Posterior vena cava (tissue), 2 donors: ENCODE measurements around the gene ADIPOR1. TPM values are rescaled to one million over a fixed set of nuclear protein-coding genes. Genes with fewer than 3 reads are reported as not detected.

Experiments
- DNase-seq: peaks from one replicate; pipeline ENCODE4 v3.0.0-alpha.2; 2020; ENCODE audit warnings: low spot score
- intact Hi-C, 2 donors: fragments of 100-400 bp; cut with DNase I; formaldehyde crosslinking; loops; one replicate each; pipeline versions ENCODE4 v1.14.1 to v1.14.2; 2022 to 2023
- total RNA-seq, 2 donors: library from RNA; stranded (reverse); fragmentation: NEBNext Ultra II Directional; extraction: Animal tissue kit (Norgen Biotek cat#: 25700); gene quantifications; one replicate each; pipeline ENCODE4 v1.2.1, GENCODE V29; 2021
- donor health status: DM: yes; HTN: yes; CAD: no.
- donor health status: DM: yes; HTN: yes; CAD: no.

The ADIPOR1 gene
- total RNA-seq, 2 donors from 2014 or later: 53.4 to 62.5 TPM

DNA sequence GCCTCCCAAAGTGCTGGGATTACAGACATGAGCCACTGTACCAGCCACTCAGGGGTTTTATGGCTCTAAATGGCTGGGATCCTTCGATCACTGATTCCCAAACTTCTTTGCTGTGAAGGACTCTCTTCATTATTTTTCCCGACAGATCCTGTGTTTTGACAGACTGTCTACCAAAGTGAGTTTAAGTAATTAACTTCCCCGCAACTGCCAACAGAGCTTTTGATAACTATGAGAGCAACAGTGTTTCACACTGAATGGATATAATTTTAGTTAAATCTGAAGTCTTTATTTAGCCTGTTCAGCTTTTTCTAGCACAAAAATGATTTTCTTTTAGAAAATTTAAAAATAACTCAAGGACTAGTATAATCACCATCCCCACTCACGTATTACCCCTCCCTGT lies 56.6 kb downstream of the ADIPOR1 start:
- intact Hi-C loops: no loop called here
- DNase-seq: no peak

DNA sequence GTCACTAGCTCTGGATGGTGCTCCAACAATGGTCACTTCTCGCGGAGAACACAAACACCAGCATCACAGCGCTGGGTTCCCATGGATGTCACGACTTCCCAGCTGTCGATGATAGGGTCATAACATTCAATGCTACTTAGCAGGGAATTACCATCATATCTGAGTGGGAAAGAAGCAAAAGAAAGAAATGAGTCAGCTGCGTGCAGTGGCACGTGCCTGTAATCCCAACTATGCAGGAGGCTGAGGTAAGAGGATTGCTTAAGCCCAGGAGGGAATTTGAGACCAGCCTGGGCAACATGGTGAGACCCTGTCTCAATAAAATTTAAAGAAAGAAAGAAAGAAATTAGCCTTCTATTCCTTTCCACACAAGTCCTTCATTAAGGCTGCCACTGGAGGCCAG lies 65.6 kb downstream of the ADIPOR1 start:
- intact Hi-C loops: no loop called here
- DNase-seq: no peak

Other genes with a start within 250 kb of the ADIPOR1 start
- not detected for gene SYT2, start 247.9 kb downstream of the ADIPOR1 start, total RNA-seq
- gene KDM5B, start 149.9 kb downstream of the ADIPOR1 start, total RNA-seq: 10 to 100 TPM; 33.6 to 36.8 TPM
- 1 to 10 TPM; 1.2 to 1.7 TPM for gene PCAT6, start 147.4 kb downstream of the ADIPOR1 start, total RNA-seq
- gene RABIF, start 69.2 kb downstream of the ADIPOR1 start, total RNA-seq: 1 to 10 TPM; 7.9 to 8.9 TPM
- gene KLHL12, start 31.1 kb downstream of the ADIPOR1 start, total RNA-seq: 10 to 100 TPM; 16.9 to 17.3 TPM
- 10 to 100 TPM; 42.1 to 45.8 TPM for gene CYB5R1, start 8.9 kb upstream of the ADIPOR1 start, total RNA-seq
- gene TMEM183A, start 49.1 kb upstream of the ADIPOR1 start, total RNA-seq: 10 to 100 TPM; 40.8 to 43.5 TPM
- gene PPFIA4, start 68.2 kb upstream of the ADIPOR1 start, total RNA-seq: 1 to 10 TPM; 2.0 to 3.1 TPM
- gene MYOG, start 127.7 kb upstream of the ADIPOR1 start, total RNA-seq: not detected
- 1 to 10 TPM in 1 of 2 donors, under 1 TPM in 1; 0.32 to 1.3 TPM for gene ADORA1, start 169.4 kb upstream of the ADIPOR1 start, total RNA-seq
- gene MYBPH, start 217.5 kb upstream of the ADIPOR1 start, total RNA-seq: not detected
- 10 to 100 TPM; 26.7 to 30.3 TPM for gene CHI3L1, start 228.4 kb upstream of the ADIPOR1 start, total RNA-seq